Measurements from ENCODE around the gene RPS2.

Gene RPS2

DNA sequence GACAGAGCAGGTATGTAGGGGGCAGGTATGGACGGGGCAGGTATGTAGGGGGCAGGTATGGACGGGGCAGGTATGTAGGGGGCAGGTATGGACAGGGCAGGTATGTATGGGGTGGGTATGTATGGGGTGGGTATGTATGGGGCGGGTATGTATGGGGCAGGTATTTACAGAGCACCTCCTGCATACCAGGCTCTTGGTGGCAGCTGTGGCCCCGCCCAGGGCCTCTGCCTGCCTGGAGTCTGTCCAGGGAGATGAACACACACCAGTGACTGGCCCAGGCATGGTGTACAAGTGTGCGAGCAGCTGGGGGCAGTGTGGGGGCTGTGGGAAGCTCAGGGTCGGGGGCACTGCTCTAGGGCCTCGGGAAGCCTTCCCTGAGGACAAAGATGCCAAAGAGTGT lies 14.6 kb downstream of the RPS2 start:
- TF ChIP-seq, protein P1, sequence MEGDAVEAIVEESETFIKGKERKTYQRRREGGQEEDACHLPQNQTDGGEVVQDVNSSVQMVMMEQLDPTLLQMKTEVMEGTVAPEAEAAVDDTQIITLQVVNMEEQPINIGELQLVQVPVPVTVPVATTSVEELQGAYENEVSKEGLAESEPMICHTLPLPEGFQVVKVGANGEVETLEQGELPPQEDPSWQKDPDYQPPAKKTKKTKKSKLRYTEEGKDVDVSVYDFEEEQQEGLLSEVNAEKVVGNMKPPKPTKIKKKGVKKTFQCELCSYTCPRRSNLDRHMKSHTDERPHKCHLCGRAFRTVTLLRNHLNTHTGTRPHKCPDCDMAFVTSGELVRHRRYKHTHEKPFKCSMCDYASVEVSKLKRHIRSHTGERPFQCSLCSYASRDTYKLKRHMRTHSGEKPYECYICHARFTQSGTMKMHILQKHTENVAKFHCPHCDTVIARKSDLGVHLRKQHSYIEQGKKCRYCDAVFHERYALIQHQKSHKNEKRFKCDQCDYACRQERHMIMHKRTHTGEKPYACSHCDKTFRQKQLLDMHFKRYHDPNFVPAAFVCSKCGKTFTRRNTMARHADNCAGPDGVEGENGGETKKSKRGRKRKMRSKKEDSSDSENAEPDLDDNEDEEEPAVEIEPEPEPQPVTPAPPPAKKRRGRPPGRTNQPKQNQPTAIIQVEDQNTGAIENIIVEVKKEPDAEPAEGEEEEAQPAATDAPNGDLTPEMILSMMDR (IDR thresholded peaks at IDR 0.05; ENCODE audit: low read depth, low read length, missing control alignments), result no peak
- no peak overlapping the region for H3K4me3 ChIP-seq (replicated peaks; ENCODE audit: low read depth, low read length)
- DNase-seq (ENCODE audit: extremely low read depth, low read depth), result no peak

DNA sequence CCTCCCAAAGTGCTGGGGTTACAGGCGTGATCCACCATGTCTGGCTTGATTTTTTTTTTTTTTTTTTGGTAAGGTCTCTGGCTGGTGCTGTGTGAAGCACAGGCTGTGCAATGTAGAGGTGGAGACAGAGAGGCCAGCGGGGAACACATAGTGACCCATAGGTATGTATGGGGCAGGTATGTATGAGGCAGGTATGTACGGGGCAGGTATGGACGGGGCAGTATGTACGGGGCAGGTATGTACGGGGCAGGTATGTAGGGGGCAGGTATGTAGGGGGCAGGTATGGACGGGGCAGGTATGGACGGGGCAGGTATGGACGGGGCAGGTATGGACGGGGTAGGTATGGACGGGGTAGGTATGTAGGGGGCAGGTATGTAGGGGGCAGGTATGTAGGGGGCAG lies 15.1 kb downstream of the RPS2 start:
- no peak for DNase-seq (ENCODE audit: extremely low read depth, low read depth)
- TF ChIP-seq, protein P1 (IDR thresholded peaks at IDR 0.05; ENCODE audit: low read depth, low read length, missing control alignments), result no peak
- H3K4me3 ChIP-seq (replicated peaks; ENCODE audit: low read depth, low read length), result no peak overlapping the region

DNA sequence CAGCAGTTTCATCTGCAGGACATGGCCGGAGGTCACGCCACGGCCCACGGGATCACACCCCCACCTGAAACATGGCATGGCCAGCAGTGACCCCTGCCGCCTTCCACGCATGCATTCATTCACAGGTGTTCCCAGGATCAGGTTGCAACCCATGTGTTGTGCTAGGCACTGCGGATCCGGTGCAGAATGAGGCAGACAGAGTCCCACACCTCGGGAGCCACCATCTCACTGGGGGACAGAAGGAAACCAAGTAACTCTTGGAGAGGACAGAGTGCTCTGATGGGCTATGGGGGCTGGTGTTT lies 17.3 kb downstream of the RPS2 start:
- no peak for DNase-seq (ENCODE audit: extremely low read depth, low read depth)
- TF ChIP-seq, protein P1 (IDR thresholded peaks at IDR 0.05; ENCODE audit: low read depth, low read length, missing control alignments), result no peak
- no peak overlapping the region for H3K4me3 ChIP-seq (replicated peaks; ENCODE audit: low read depth, low read length)

DNA sequence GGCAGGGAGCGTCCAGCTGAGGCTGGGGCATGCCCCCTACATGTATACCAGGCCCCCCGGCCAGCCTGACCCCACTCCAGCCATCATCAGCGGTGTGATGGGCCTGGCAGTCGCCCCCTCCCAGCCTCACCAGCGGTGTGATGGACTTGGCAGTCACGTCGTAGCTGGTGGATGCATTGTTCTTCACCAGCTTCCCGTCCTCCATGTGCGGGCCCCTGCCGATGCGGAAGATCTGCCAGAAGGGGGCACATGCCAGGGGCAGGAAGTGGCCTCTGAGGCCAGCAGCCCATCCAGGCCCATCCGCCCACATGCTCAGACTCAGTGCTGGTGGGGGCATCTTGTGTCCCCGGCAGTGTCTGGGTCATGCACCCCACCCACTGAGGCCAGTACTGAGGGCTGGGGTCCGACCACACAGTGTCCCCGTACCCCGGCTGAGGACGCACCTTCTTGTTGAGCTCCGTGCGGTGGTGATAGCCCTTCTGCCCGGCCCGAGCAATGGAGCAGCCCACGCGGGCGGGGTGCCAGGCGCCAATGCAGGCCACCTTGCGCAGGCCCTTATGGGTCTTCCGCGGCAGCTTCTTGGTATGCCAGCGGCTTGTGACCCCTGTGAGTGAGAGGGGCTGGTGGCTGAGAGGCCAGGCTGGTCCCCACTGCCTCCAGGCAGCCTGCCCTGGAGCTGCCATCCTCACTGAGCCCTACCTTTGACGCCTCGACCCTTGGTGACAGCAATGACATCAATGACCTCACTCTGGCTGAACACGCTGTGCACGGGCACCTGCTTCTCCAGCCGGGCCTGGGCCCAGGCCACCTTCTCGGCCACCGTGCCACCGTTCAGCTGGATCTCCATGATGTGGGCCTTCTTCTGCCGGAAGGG lies 17.9 kb downstream of the RPS2 start:
- DNase-seq (ENCODE audit: extremely low read depth, low read depth), result no peak
- TF ChIP-seq, protein P1 (IDR thresholded peaks at IDR 0.05; ENCODE audit: low read depth, low read length, missing control alignments), result no peak
- no peak overlapping the region for H3K4me3 ChIP-seq (replicated peaks; ENCODE audit: low read depth, low read length)

DNA sequence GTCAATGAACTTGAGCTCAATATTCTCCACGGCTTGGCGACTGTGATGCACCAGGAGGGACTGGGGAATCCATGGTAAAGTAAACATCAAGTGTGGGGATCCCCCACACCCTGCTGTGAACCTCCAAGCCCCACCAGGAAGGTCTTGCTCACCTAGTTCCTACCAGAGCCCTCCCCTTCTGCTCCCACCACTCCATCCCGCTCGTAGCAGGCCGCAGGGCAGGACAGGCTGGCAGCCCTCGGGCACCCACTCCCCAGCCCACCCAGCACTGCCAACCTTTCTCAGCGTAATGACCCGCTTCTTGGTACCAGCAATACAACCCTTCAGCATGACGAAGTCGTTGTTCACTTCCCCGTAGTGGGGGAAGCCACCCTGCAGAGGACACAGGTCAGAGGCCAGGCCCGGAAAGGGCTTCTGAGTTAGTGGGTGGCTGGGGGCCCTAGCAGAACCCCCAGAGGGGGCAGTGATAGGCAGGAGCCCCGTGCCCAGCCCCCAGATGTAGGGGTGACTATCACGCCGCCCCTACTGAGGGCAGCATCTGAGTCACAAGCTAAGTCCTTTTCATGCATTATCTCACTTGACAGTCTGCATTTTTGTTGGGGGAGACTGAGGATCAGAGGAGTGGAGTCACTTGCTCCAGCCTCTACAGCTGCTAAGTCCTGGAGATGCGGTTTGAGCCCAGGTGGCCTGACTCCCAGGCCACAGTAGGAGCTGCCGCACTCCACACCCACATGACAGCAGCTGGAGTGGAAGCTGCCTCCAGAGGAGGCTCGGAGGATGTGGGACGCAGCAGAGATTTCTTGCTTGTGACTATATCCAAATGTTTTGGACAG lies 18.9 kb downstream of the RPS2 start:
- TF ChIP-seq, protein P1 (IDR thresholded peaks at IDR 0.05; ENCODE audit: low read depth, low read length, missing control alignments), result no peak
- DNase-seq (ENCODE audit: extremely low read depth, low read depth), result no peak
- H3K4me3 ChIP-seq (replicated peaks; ENCODE audit: low read depth, low read length), result no peak overlapping the region

DNA sequence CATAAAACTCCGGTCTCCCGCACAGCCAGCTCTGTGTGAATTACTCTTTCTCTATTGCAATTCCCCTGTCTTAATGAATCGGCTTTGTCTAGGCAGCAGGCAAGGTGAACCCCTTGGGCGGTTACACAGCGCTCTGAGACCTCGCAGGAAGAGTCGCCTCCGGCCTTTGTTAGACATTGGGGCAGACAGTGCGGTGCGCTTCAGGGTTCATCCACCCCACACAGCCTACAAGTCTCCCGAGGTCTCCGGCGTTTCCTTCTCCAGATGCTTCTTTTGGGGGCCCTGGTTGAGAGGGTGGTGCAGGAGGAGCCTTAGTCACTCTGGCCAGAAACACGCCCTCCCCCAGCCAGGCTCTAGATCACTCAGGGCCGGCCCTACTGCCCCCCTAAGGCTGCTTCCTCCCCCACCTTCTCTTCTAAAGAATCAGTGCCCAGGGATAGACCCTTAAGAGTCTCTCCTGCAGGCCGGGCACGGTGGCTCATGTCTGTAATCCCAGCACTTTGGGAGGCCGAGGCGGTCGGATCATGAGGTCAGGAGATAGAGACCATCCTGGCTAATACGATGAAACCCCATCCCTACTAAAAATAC lies 19.9 kb downstream of the RPS2 start:
- TF ChIP-seq, protein P1 (IDR thresholded peaks at IDR 0.05; ENCODE audit: low read depth, low read length, missing control alignments), result no peak
- DNase-seq (ENCODE audit: extremely low read depth, low read depth), result no peak
- no peak overlapping the region for H3K4me3 ChIP-seq (replicated peaks; ENCODE audit: low read depth, low read length)
